ENCODE results near the gene TYW1. TPM values are rescaled to one million over a fixed set of nuclear protein-coding genes. Genes with fewer than 3 reads are reported as not detected.
"Not testable (repeated sequence)": the region's sequence is repeated elsewhere in the genome, so short reads cannot be mapped to it uniquely, and the experiment has no call there.

The TYW1 gene
- total RNA-seq, 1 donor: 17.4 TPM

DNA sequence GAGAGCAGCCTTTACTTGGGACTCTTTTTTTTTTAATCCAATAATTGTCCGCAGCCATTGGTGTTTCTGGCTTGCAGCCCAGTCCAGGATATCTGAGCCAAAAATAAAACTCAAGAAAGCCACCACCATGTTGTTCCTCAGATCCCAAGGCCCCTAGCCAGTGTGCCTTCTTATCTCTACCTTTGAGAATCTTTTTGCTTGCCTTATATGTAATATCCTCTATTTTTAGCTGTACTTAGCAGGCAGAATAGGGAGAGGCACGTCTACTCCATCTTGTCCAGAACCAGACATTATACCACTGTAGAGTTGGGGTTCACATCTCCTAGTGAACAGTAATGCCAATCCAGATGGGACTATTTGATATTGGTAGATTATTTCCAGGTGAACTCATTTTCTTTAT is 209.1 kb downstream of the TYW1 start:
- not testable (repeated sequence) for H3K4me1 ChIP-seq (ENCODE audit: insufficient read depth, low read length); H3K4me3 ChIP-seq (ENCODE audit: low read length); H3K27me3 ChIP-seq (ENCODE audit: insufficient read depth, low read length); H3K9me3 ChIP-seq (ENCODE audit: low read depth, low read length)

DNA sequence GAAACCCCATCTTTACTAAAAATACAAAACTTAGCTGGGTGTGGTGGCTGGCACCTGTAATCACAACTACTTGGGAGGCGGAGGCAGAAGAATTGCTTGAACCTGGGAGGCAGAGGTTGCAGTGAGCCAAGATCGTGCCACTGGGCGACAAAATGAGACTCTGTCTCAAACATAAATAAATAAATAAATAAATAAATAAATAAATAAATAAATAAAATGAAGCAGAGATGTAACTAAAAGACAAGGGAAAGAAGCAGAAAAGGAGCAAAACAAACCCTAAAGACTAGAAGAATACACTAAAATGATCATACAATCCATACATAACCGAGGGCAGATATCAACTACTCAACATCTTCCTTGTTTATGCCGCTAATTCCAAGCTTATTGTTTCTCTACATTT is 209.8 kb downstream of the TYW1 start:
- Histone ChIP-seq H3K9me3 (ENCODE audit: low read depth, low read length) (no peaks in the 10 kb centered on the region), H3K4me3 (ENCODE audit: low read length) (no peak overlapping the region), H3K4me1 (ENCODE audit: insufficient read depth, low read length) (no peaks in the 10 kb centered on the region), H3K27me3 (ENCODE audit: insufficient read depth, low read length) (no peaks in the 10 kb centered on the region)

DNA sequence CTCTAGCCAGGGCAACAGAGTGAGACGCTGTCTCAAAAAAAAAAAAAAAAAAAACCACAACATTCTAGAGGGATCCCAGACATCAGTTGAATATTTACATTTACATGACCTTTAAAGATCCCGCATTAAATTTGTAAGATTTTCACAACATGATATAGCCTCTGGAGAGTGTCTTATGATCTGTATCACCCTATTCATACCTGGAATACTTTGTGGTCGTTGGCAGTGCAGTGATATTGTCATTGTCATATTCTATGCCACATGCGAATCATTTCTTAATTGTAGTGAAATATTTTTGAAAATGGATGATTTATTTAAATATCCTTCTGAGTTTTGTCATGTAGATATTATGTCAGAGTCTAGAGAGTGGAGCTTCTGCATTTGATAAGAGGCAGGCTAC is 212.0 kb downstream of the TYW1 start:
- H3K9me3 ChIP-seq (ENCODE audit: low read depth, low read length); H3K4me3 ChIP-seq (ENCODE audit: low read length); H3K27me3 ChIP-seq (ENCODE audit: insufficient read depth, low read length); H3K4me1 ChIP-seq (ENCODE audit: insufficient read depth, low read length): not testable (repeated sequence)

DNA sequence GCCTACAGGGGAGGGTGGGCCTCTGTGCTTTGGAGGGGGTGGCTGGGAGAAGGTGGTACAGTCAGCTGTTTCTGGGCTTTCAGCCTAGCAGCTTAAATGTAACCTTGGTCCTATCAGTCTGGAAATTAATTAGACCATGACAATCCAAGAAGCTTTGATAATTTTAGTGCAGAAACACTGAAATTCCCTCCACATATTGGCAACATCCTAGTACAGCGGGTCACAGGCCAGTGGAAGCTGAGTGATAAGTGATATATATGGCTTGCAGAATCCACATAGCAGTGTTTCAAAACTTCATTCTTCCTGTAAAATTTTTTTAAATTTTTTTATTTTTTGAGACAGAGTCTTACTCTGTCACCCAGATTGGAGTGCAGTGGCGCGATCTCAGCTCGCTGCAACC is 212.6 kb downstream of the TYW1 start:
- Histone ChIP-seq H3K27me3 (ENCODE audit: insufficient read depth, low read length) (no peaks in the 10 kb centered on the region), H3K9me3 (ENCODE audit: low read depth, low read length) (no peaks in the 10 kb centered on the region), H3K4me3 (ENCODE audit: low read length) (no peak overlapping the region), H3K4me1 (ENCODE audit: insufficient read depth, low read length) (no peaks in the 10 kb centered on the region)

DNA sequence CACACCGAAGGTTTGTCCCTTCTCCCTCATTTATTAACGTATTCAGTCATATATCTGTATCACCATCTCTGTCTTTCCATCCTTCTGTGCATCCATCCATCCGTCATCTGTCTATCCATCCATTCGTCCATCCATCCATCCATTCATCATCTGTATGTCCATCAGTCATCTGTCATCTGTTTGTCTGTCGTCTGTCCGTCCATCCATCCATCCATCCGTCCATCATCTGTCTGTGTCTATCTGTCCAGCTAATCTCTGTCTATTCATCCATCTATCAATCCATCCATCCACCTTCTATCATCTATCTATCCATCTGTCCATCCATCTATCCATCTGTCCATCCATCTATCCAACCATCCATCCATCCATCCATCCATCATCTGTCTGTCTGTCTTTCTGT is 213.9 kb downstream of the TYW1 start:
- no peaks in the 10 kb centered on the region for H3K4me1 ChIP-seq (ENCODE audit: insufficient read depth, low read length)
- no peaks in the 10 kb centered on the region for H3K9me3 ChIP-seq (ENCODE audit: low read depth, low read length)
- no peak overlapping the region for H3K4me3 ChIP-seq (ENCODE audit: low read length)
- no peaks in the 10 kb centered on the region for H3K27me3 ChIP-seq (ENCODE audit: insufficient read depth, low read length)

DNA sequence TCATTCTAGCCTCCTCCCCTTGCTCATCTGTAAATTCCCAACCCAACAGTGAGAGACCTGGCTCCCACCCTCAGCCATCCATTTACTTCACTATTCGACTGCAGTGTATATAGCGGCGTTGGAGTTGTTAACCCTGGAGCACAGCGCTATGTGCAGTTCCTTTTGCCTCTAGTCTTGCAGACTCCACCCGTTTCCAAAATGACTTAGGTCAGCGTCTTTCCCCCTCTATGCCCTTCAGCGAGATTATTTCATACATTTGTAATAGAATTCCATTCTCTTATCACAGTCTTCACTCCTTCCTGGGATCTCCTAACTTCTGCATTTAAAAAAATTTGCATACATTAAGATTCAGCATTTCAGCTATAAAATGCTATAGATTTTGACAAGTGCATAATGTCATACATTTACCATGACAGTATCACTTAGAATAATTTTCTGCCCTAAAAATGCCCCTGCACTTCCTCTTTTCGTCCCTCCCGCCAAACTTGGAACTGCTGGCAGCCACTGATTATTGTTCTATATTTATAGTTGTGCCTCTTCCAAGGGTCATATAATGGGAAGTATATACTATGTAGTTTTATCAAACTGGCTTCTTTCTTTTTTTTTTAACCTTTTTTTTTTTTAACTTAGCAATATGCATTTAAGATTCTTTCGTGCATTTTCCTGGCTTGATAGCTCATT is 215.2 kb downstream of the TYW1 start:
- not testable (repeated sequence) for H3K4me3 ChIP-seq (ENCODE audit: low read length); H3K27me3 ChIP-seq (ENCODE audit: insufficient read depth, low read length); H3K4me1 ChIP-seq (ENCODE audit: insufficient read depth, low read length); H3K9me3 ChIP-seq (ENCODE audit: low read depth, low read length)

DNA sequence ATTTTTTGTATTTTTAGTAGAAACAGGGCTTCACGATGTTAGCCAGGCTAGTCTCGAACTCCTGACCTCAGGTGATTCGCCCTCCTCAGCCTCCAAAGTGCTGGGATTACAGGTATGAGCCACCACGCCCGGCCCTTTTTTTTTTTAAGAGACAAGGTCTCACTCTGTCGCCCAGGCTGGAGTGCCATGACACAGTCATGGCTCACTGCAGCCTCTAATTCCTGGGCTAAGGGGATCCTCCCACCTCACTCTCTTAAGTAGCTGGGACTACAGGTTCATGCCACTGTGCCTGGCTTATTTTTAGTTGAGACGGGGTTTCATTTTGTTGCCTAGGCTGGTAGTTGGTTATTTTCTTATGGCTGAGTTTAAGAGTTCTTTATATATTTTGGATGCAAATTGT is 216.4 kb downstream of the TYW1 start:
- H3K4me3 ChIP-seq (ENCODE audit: low read length); H3K9me3 ChIP-seq (ENCODE audit: low read depth, low read length); H3K4me1 ChIP-seq (ENCODE audit: insufficient read depth, low read length); H3K27me3 ChIP-seq (ENCODE audit: insufficient read depth, low read length): not testable (repeated sequence)

DNA sequence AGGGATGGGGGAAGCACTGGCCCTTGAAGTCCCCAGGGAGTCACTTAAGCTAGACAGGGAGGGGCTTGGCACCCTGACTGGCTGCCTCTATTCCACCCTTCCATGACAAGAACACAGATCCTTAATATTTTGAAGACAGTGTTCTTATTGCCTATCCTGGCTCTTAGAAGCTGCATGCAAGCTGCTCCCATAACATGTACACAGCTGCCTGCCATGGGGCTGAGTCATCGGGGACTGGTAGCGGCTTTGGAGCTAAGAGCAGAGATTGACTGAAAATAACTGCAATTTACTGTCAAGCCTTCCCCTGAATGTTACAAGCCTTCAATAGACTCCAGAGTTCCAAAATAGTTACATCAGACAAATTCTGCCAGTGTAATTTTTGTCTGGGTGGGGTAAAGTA is 226.9 kb downstream of the TYW1 start:
- not testable (repeated sequence) for H3K27me3 ChIP-seq (ENCODE audit: insufficient read depth, low read length); H3K4me3 ChIP-seq (ENCODE audit: low read length); H3K9me3 ChIP-seq (ENCODE audit: low read depth, low read length); H3K4me1 ChIP-seq (ENCODE audit: insufficient read depth, low read length)

DNA sequence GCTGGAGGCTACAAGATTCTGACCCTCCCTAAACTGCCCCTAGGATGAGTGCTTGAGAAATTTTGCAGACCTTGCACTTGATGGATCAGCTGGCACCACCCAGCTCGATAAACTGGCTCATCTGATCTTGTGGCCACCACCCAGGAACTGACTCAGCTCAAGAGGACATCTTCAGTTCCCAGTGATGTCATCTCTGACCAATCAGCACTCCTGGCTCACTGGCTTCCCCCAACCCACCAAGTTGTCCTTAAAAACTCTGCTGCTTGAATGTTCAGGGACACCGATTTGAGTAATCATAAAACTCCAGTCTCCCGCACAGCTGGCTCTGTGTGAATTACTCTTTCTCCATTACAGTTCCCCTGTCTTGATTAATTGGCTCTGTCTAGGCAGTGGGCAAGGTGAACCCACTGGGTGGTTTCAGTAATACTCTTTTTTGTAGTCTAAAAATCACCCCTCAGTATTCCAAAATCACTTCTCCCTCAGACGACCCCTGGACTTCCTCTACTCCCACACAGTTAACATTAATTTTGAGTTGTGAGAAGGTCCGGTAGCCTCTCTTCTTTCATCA is 229.8 kb downstream of the TYW1 start:
- H3K27me3 ChIP-seq (ENCODE audit: insufficient read depth, low read length); H3K4me1 ChIP-seq (ENCODE audit: insufficient read depth, low read length); H3K9me3 ChIP-seq (ENCODE audit: low read depth, low read length); H3K4me3 ChIP-seq (ENCODE audit: low read length): not testable (repeated sequence)

DNA sequence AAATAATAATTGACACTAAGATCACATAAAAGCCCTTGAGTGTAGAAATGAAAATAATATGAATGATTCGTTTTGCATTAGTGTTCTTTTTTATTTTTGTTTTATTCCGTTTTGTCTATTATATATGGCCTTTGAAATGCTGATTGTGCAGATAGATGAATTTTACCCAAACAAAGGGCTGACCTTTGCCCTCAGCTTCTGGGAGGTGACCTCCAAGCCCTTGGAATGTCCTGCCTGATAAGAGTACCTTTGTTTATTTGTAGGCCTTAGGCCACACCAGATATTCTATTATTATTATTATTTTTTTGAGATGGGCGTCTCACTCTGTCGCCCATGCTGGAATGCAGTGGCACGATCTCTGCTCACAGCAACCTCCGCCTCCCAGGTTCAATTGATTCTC is 230.3 kb downstream of the TYW1 start:
- H3K27me3 ChIP-seq (ENCODE audit: insufficient read depth, low read length); H3K4me3 ChIP-seq (ENCODE audit: low read length); H3K4me1 ChIP-seq (ENCODE audit: insufficient read depth, low read length); H3K9me3 ChIP-seq (ENCODE audit: low read depth, low read length): not testable (repeated sequence)

DNA sequence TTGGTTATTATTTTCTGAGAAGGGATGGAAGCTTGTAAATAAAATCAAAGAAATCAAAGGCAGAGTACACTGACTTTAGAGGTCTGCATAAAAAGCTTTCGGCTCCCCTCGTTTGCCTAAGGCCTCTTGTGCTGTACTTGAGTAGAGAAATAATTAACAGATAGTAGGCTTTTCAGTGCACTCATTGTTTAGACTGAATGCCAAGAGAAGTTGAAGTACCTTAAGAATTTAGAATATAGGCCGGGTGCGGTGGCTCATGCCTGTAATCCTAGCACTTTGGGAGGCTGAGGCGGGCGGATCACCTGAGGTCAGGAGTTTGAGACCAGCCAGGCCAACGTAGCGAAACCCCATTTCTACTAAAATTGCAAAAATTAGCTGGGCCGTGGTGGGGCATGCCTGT is 232.4 kb downstream of the TYW1 start:
- H3K4me3 ChIP-seq (ENCODE audit: low read length); H3K9me3 ChIP-seq (ENCODE audit: low read depth, low read length); H3K4me1 ChIP-seq (ENCODE audit: insufficient read depth, low read length); H3K27me3 ChIP-seq (ENCODE audit: insufficient read depth, low read length): not testable (repeated sequence)

DNA sequence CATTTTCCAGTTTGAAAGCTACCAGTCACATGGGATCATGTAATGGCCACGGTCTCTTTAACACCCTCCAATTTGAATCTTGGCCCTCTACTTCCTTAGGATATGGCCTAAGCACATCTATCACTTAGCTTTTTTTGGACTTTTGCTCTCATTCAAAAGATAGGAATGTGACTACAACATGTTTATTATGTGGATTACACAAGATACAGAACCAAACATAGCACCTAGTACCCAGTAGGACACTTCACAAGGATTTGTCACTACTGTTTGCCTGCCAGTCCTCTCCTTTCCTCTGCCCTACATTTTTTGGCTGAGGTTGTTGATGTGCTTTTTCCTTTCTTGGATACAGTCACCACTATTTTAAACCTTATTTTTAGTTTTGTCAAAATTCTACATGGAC is 233.4 kb downstream of the TYW1 start:
- not testable (repeated sequence) for H3K9me3 ChIP-seq (ENCODE audit: low read depth, low read length); H3K4me3 ChIP-seq (ENCODE audit: low read length); H3K4me1 ChIP-seq (ENCODE audit: insufficient read depth, low read length); H3K27me3 ChIP-seq (ENCODE audit: insufficient read depth, low read length)

DNA sequence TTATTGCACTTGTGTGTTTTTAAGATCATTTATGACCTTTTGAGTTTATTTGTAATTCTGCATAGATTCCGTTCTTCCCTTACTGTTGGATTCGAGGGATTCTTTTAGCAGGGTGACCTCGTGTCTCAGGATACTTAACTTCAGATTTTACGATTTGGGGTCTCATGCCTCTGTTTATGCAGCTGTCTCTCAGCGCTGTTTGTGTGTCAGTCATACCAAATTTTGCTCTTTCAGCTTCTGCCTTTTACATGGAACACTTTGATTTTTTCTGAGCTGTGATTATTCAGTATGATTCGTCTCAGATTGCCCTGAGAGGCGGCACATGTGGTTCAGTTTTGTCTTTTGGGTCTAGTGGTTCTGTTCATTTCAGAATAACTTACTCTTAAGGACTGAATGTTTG is 236.9 kb downstream of the TYW1 start:
- not testable (repeated sequence) for H3K9me3 ChIP-seq (ENCODE audit: low read depth, low read length)

DNA sequence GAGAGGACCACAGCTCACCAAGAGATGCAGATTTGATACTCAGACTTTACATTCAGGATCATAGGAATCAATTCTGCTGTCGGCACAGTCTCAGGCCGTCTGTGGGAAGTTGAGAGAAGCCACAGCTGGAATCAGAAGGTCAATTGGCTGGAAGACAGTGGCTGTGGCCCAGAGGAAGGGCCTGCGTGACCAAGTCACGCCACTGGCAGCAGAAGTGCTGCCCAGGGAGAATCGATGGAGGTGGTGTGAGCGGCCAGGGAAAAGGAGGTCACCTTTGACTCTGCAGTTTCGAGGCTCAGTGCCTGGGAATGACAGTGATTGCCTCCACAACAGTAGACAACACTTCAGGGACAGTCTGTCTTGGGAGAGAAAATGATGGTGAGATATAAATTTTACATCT is 239.6 kb downstream of the TYW1 start:
- not testable (repeated sequence) for H3K9me3 ChIP-seq (ENCODE audit: low read depth, low read length); H3K27me3 ChIP-seq (ENCODE audit: insufficient read depth, low read length)

More for the DNA sequence above, 236.9 kb downstream of the TYW1 start:
- not testable (repeated sequence) for H3K4me1 ChIP-seq (ENCODE audit: insufficient read depth, low read length); H3K27me3 ChIP-seq (ENCODE audit: insufficient read depth, low read length); H3K4me3 ChIP-seq (ENCODE audit: low read length)

DNA sequence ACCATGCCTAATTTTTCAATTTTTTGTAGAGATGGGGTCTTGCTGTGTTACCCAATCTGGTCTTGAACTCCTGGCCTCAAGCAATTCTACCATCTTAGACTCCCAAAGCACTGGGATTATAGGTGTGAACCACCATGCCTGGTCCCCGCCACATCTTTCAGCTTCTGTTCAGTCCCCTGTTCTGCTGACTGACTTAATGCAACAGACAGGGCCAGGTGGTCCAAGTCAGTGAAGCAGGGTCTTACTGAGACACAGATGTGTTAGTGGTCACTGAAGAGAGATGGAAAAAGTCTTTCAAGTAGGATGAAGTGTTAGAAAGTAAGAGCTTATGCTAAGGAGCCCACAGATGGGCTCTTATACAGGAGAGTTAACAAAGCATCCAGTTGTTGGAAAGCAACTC is 246.2 kb downstream of the TYW1 start:
- H3K27me3 ChIP-seq (ENCODE audit: insufficient read depth, low read length); H3K9me3 ChIP-seq (ENCODE audit: low read depth, low read length); H3K4me1 ChIP-seq (ENCODE audit: insufficient read depth, low read length); H3K4me3 ChIP-seq (ENCODE audit: low read length): not testable (repeated sequence)

More for the DNA sequence above, 239.6 kb downstream of the TYW1 start:
- H3K4me1 ChIP-seq (ENCODE audit: insufficient read depth, low read length); H3K4me3 ChIP-seq (ENCODE audit: low read length): not testable (repeated sequence)

DNA sequence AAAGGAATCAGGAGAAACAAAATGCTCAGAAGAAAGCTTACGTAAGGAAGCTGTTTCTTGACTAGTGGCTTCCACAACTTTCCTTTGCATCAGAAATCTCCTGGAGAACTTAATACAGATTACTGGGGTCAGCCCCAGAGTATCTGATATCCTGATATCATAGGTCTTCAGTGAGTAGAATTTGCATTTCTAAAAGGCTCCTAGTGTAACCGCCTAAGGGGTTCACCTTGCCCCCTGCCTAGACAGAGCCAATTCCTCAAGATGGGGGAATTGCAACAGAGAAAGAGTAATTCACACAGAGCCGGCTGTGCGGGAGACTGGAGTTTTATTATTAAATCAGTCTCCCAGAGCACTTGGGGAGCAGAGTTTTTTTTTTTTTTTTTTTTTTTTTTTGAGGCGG is 251.7 kb downstream of the TYW1 start:
- H3K4me1 ChIP-seq (ENCODE audit: insufficient read depth, low read length); H3K9me3 ChIP-seq (ENCODE audit: low read depth, low read length); H3K27me3 ChIP-seq (ENCODE audit: insufficient read depth, low read length); H3K4me3 ChIP-seq (ENCODE audit: low read length): not testable (repeated sequence)
